Measurements from ENCODE around the gene ROBO1.

GRCh38 chr3:78937475-78937874 is 830.3 kb downstream of the ROBO1 start:
- TF ChIP-seq CTCF (IDR thresholded peaks at IDR 0.05) (no peak), POLR2A (IDR thresholded peaks at IDR 0.05) (no peak)

Data from right lobe of liver (tissue), 4 donors.